ENCODE results near the gene TMEM91. TPM values are rescaled to one million over a fixed set of nuclear protein-coding genes. Genes with fewer than 3 reads are reported as not detected.
"Not testable (repeated sequence)": the region's sequence is repeated elsewhere in the genome, so short reads cannot be mapped to it uniquely, and the experiment has no call there.

The TMEM91 gene
- polyA plus RNA-seq, 1 donor from 2014 or later, result 1.8 TPM

- H3K9me3 Mint-ChIP-seq, result no peaks in the 10 kb centered on the region
- H3K36me3 Mint-ChIP-seq, result peaks cover 3% of the 10 kb centered on the region
- H3K27me3 Mint-ChIP-seq, result no peaks in the 10 kb centered on the region
- peak overlapping the region in 2 of 3 donors; percentile 32 to 48 for H3K27ac Mint-ChIP-seq
- H3K4me3 Mint-ChIP-seq, result peak overlapping the region in 3 of 4 donors; percentile 22 to 63 (median 59)
- peaks cover 15 to 28% (median 22%) of the 10 kb centered on the region in 3 donors for H3K4me1 Mint-ChIP-seq
Observed at GRCh38 chr19:41359741-41360140, 16.6 kb upstream of the TMEM91 start.

GRCh38 chr19:41362143-41362847 lies 14.0 kb upstream of the TMEM91 start:
- Mint-ChIP-seq H3K4me1 (peaks cover 6 to 18% (median 18%) of the 10 kb centered on the region in 3 donors), H3K4me3 (peak overlapping the region in 2 of 4 donors; percentile 95 to 99), H3K9me3 (no peaks in the 10 kb centered on the region), H3K27ac (peak overlapping the region in 1 of 3 donors; percentile 98), H3K36me3 (no peaks in the 10 kb centered on the region), H3K27me3 (no peaks in the 10 kb centered on the region)

GRCh38 chr19:41363371-41363752 lies 13.0 kb upstream of the TMEM91 start:
- Mint-ChIP-seq H3K27me3 (no peaks in the 10 kb centered on the region), H3K4me1 (peaks cover 6 to 19% (median 18%) of the 10 kb centered on the region in 3 donors), H3K9me3 (no peaks in the 10 kb centered on the region), H3K36me3 (no peaks in the 10 kb centered on the region), H3K27ac (peak overlapping the region; percentile 98 to 100 (median 100)), H3K4me3 (peak overlapping the region; percentile 95 to 99 (median 98))

- H3K27me3 Mint-ChIP-seq, result no peaks in the 10 kb centered on the region
- H3K36me3 Mint-ChIP-seq, result no peaks in the 10 kb centered on the region
- H3K9me3 Mint-ChIP-seq, result no peaks in the 10 kb centered on the region
- H3K27ac Mint-ChIP-seq, result peak within 1 kb of the TSS; percentile 98 to 100 (median 100)
- H3K4me1 Mint-ChIP-seq, result peaks cover 6 to 18% (median 17%) of the 10 kb centered on the region in 3 donors
- H3K4me3 Mint-ChIP-seq, result peak within 1 kb of the TSS; percentile 95 to 99 (median 98)
Observed at GRCh38 chr19:41363753-41364523, 12.4 kb upstream of the TMEM91 start, which contains the start of gene B9D2. Gene B9D2, minus strand, starts transcription at chr19:41364149. Its CDS starts 630 bp downstream, at chr19:41363519.

GRCh38 chr19:41364524-41365391 lies 11.6 kb upstream of the TMEM91 start:
- H3K27me3 Mint-ChIP-seq, result no peaks in the 10 kb centered on the region
- peak overlapping the region; percentile 98 to 100 (median 100) for H3K27ac Mint-ChIP-seq
- H3K4me3 Mint-ChIP-seq, result peak overlapping the region; percentile 95 to 99 (median 98)
- H3K4me1 Mint-ChIP-seq, result peaks cover 6 to 18% (median 16%) of the 10 kb centered on the region in 3 donors
- H3K9me3 Mint-ChIP-seq, result no peaks in the 10 kb centered on the region
- no peaks in the 10 kb centered on the region for H3K36me3 Mint-ChIP-seq

GRCh38 chr19:41366089-41366488 lies 10.2 kb upstream of the TMEM91 start:
- Mint-ChIP-seq H3K4me3 (peak overlapping the region in 1 of 4 donors; percentile 95), H3K27ac (peak overlapping the region in 1 of 3 donors; percentile 98), H3K9me3 (no peaks in the 10 kb centered on the region), H3K36me3 (no peaks in the 10 kb centered on the region), H3K4me1 (peaks cover 6 to 17% (median 16%) of the 10 kb centered on the region in 3 donors), H3K27me3 (no peaks in the 10 kb centered on the region)

- Mint-ChIP-seq H3K27ac (no peak overlapping the region), H3K9me3 (no peaks in the 10 kb centered on the region), H3K4me3 (peak overlapping the region in 1 of 4 donors; percentile 34), H3K27me3 (no peaks in the 10 kb centered on the region), H3K4me1 (peaks cover 6 to 18% (median 11%) of the 10 kb centered on the region in 3 donors), H3K36me3 (peaks cover 2% of the 10 kb centered on the region)
Observed at GRCh38 chr19:41367848-41368301, 8.5 kb upstream of the TMEM91 start.

- Mint-ChIP-seq H3K36me3 (peaks cover 3% of the 10 kb centered on the region), H3K4me3 (no peak overlapping the region), H3K9me3 (no peaks in the 10 kb centered on the region), H3K27me3 (no peaks in the 10 kb centered on the region), H3K27ac (no peak overlapping the region), H3K4me1 (peaks cover 0 to 9% (median 5%) of the 10 kb centered on the region in 3 donors)
Observed at GRCh38 chr19:41369769-41370168, 6.6 kb upstream of the TMEM91 start.

- not testable (repeated sequence) for H3K9me3 Mint-ChIP-seq, H3K27me3 Mint-ChIP-seq, H3K36me3 Mint-ChIP-seq, H3K4me3 Mint-ChIP-seq, H3K4me1 Mint-ChIP-seq, H3K27ac Mint-ChIP-seq
Observed at GRCh38 chr19:41371119-41371518, 5.2 kb upstream of the TMEM91 start.

- H3K9me3 Mint-ChIP-seq, result no peaks in the 10 kb centered on the region
- H3K36me3 Mint-ChIP-seq, result peaks cover 3% of the 10 kb centered on the region
- H3K4me3 Mint-ChIP-seq, result no peak overlapping the region
- no peak overlapping the region for H3K27ac Mint-ChIP-seq
- no peaks in the 10 kb centered on the region for H3K27me3 Mint-ChIP-seq
- peaks cover 5 to 8% (median 6%) of the 10 kb centered on the region in 3 donors for H3K4me1 Mint-ChIP-seq
Observed at GRCh38 chr19:41371541-41371940, 4.8 kb upstream of the TMEM91 start.

- H3K4me1 Mint-ChIP-seq, result peaks cover 5 to 16% (median 10%) of the 10 kb centered on the region in 3 donors
- H3K4me3 Mint-ChIP-seq, result no peak overlapping the region
- H3K27me3 Mint-ChIP-seq, result peaks cover 5% of the 10 kb centered on the region
- H3K36me3 Mint-ChIP-seq, result peaks cover 3% of the 10 kb centered on the region
- H3K27ac Mint-ChIP-seq, result no peak overlapping the region
- H3K9me3 Mint-ChIP-seq, result no peaks in the 10 kb centered on the region
Observed at GRCh38 chr19:41372501-41372900, 3.8 kb upstream of the TMEM91 start.

- no peaks in the 10 kb centered on the region for H3K9me3 Mint-ChIP-seq
- peaks cover 3% of the 10 kb centered on the region for H3K36me3 Mint-ChIP-seq
- peaks cover 5% of the 10 kb centered on the region for H3K27me3 Mint-ChIP-seq
- peak overlapping the region in 1 of 4 donors; percentile 47 for H3K4me3 Mint-ChIP-seq
- H3K27ac Mint-ChIP-seq, result no peak overlapping the region
- H3K4me1 Mint-ChIP-seq, result peaks cover 10 to 15% (median 14%) of the 10 kb centered on the region in 3 donors
Observed at GRCh38 chr19:41373993-41374392, 2.3 kb upstream of the TMEM91 start.

- Mint-ChIP-seq H3K36me3 (peaks cover 4% of the 10 kb centered on the region), H3K27me3 (peaks cover 5% of the 10 kb centered on the region), H3K4me1 (peaks cover 10 to 14% (median 12%) of the 10 kb centered on the region in 3 donors), H3K27ac (no peak overlapping the region), H3K9me3 (no peaks in the 10 kb centered on the region), H3K4me3 (peak overlapping the region in 3 of 4 donors; percentile 76 to 89 (median 79))
Observed at GRCh38 chr19:41376998-41377365, 649 bp downstream of the TMEM91 start.

- Mint-ChIP-seq H3K27me3 (peaks cover 5% of the 10 kb centered on the region), H3K36me3 (peaks cover 1% of the 10 kb centered on the region), H3K4me1 (peaks cover 10 to 14% (median 12%) of the 10 kb centered on the region in 3 donors), H3K9me3 (no peaks in the 10 kb centered on the region), H3K4me3 (peak overlapping the region in 3 of 4 donors; percentile 33 to 52 (median 45)), H3K27ac (peak overlapping the region in 1 of 3 donors; percentile 81)
Observed at GRCh38 chr19:41377977-41378709, 1.8 kb downstream of the TMEM91 start.
